Erythroblast (primary cell): ENCODE measurements around the gene PLEKHG5.

Experiments used
- GATA1 ChIP-seq: IDR thresholded peaks from 2 replicates; pipeline ENCODE4 v1.6.1; 2011; ENCODE audit warnings: low read depth, mild to moderate bottlenecking, control low read depth, low read length, moderate library complexity
- POLR2A ChIP-seq: IDR thresholded peaks from 2 replicates; pipeline ENCODE4 v1.6.1; 2011; ENCODE audit warnings: mild to moderate bottlenecking, low read length

GRCh38 chr1:6464915-6465314 is 26.6 kb downstream of the PLEKHG5 start:
- TF ChIP-seq POLR2A (no peak), GATA1 (no peak)
